HG03432 (cell line): ENCODE data around the gene AEN.

ENCODE experiments used
- ATAC-seq: cut with Tn5 transposase; IDR thresholded peaks from one replicate; pipeline ENCODE4 v1.9.1; 2021; ENCODE audit warnings: mild to moderate bottlenecking, moderate library complexity; ENCODE audit not compliant: unreplicated experiment

Gene AEN

DNA sequence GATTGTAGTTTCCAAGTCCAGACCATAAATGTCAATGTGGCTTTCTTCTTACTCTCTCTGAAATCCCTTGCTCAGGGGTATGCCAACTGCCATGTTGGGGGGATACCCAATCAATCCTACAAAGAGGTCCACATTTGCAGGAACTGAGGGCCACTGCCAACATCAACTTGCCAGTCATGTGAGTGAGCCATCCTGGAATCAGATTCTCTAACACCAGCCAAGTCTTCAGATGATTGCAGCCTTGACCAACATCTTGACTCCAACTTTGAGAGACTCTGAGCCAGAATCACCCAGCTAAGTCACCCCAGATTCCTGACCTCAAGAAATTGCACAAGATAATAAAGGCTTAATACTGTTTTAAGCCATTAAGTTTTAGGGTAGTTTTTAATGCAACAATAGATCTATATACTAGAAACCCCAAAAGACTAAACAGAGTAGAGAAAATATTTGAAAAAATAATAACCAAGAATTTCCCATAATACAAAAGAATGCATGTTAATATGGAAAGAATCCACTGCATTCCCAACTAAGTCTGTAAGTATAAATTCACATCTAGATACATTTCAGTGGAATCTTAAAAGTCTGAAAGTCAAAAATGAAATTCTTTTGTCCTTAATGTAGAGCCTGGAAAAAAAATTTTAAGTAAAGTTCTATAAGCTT lies 40.0 kb downstream of the AEN start:
- no peak for ATAC-seq

DNA sequence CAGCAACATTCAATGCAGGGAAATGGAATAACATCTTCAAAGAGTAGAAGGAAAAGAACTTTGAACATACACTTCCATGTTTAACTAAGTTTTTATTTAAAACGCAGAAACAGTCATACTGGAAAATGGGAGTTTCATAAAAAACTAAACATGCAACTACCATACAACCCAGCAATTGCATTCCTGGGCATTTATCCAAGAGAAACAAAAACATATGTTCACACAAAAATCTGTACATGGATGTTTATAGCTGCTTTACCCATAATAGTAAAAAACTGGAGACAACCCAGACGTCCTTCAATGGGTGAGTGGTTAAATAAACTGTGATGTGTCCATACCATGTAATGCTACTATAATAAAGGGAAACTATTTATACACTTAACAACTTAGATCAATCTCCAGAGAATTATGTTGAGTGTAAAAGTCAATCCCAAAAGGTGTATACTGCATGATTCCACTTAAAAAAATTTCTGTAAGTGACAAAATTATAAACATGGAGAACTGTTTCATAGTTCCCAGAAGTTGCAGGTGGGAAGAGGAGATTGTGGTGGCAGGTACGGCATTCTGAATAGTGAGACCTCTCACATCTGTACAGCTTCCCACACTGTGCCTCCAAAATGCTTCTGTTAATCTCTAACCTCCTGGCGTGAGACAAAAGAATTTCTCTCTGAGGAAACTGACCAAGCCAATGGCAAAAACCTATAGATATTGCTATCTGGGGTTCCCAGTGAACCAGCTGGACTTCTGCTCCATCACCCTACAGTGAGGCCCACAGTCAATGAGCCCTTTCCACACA lies 40.8 kb downstream of the AEN start:
- ATAC-seq = no peak

DNA sequence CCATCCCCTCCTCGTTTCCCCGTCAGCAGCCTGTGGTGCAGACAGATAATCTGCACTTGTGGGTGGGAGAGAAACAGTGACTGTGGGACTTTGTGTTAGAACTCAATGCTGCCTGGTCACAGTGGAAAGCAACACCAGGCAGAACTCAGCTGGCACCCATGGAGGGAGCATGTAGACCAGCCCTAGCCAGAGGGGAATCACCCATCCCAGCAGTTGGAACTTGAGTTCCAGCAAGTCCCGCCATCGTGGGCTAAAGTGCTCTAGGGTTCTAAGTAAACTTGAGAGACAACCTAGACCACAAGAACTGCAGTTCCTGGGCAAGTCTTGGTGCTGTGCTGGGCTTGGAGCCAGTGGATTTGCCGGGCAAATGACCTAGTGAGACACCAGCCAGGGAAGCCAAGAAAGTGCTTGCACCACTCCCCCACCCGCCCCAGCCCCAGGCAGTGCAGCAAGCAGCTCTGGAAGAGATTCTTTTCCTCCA lies 42.0 kb downstream of the AEN start:
- no peak for ATAC-seq

DNA sequence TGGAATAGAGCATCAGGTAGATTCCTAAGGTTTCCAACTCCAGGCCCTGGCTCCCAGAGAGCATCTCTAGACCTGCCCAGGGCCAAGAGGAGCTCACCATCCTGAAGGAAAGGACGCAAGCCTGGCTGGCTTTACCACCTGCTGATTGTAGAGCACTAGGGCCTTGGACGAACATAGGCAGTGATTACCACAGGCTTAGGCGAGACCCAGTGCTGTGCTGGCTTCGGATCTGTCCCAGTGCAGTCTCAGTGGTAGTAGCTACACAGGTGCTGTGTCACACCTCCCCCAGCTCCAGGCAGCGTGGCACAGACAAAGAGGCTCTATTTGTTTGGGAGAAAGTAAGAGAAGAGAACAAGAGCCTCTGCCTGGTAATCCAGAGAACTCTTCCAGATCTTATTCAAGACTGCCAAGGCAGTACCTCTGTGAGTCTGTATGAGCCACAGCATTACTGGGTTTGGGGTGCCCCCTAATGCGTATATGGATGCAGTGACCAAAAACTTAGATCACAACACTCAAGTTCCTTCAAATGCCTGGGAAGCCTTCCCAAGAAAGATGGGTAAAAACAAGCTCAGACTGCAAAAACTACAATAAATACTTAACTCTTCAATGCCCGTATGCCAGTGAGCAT lies 43.1 kb downstream of the AEN start:
- ATAC-seq = no peak

DNA sequence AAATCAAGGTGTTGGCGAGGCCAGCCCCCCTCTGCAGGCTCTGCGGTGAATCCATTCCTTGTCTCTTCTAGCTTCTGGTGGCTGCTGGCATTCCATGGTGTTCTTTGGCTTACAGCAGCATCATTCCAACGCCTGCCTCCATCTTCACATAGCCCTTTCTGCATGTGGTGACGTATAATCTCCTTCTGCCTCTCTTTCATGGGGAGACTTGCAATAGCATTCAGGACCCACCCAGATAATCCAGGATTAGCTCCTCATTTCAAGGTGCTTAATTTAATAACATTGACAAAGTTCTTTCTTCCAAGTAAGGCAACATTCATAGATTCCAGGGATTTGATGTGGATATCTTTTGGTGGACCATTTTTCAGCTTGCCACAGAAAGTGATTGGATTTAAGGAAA lies 53.5 kb downstream of the AEN start:
- ATAC-seq = no peak

DNA sequence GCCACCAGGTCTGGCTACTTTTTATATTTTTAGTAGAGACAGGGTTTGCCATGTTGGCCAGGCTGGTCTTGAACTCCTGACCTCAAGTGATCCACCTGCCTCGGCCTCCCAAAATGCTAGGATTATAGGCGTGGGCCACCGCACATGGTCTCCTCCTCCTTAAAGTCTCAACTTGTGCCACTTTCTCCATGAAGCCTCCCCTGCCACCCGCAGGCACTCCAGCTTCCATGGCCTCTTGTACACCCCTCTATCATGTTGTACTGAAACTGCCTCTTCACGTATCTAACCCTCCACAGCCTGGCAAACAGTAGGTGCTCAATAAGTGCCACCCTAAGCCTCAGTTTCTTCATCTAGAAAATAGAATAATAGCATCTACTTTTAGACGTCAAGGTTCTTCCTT lies 57.6 kb downstream of the AEN start:
- ATAC-seq = no peak

DNA sequence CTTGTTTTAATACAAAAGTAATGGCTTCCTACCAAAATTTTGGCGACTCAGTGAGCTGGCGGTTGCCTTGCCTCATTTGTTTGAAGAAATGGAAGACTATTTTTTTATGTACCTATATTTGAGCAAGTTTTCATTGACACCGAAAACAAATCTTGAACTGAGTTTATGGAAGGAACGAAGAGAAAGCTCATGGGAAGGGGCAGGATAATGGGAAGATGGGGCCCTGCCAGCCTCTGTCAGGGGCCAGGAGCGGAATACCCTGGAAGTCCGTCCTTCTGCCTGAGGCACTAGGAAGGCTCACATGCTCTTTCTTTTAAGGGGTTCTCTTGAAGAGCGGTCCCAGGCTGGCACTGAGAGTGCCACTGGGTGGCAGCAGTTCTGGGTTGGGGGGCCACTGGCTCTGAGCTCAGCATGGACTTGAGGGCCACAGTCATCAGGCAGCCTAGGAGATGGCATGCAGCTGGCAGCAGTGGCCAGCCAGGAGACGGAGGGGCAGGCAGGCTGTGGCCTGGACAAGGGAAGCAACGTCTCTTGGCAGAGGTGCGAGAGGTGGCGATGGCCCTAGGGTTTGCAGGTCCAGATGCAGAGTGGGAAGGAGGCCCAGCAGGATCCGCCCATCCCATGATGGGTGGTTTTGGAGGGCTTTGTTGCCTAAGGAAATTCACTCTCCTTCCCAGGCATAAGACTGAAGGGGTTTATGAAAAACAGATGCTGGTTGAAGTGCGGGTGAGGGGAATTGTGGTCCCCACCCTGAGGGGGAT lies 59.3 kb downstream of the AEN start:
- ATAC-seq = no peak

DNA sequence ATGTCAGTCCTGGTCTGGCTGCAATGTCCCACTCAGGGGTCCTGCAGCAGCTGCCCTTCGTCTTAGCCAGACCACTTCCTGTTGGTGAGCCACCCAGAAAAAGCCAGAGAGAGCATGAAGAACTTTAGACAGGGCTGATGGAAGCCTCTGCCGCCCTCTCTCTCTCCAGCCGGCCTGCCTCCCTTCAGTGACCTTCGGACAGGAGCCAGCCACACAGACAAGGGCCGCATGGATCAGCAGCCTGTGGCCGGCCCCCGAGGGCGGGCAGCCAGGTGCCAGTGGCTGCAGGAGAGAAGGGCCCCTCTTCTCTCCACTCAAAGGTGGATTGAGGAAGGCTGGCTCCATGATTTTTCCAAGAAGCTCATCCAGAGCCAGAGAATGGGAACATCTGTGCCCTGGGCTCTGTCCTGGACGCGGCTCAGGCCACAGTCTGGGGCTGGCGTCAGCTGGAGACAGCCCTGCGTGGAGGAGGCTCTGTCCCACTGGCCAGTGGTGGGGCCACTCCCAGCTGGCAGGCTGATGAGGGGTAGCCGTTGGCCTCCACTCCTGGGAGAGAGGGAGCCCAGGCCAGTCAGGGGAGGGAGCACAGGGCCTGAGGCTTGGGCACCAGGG lies 60.6 kb downstream of the AEN start:
- no peak for ATAC-seq
